Measurements from ENCODE around the gene CLEC2L. TPM values are rescaled to one million over a fixed set of nuclear protein-coding genes. Genes with fewer than 3 reads are reported as not detected.

Gene CLEC2L
- total and polyA plus RNA-seq, 2 of the 8 experiments (the other 6 are each of a cell fraction or from before 2014, with no cell fraction given), result 0.20 to 1.9 TPM

- no peak for TF ChIP-seq CHD7 (IDR thresholded peaks at IDR 0.05; ENCODE audit: insufficient replicate concordance, low read length)
- TF ChIP-seq HDAC6 (IDR thresholded peaks at IDR 0.05; ENCODE audit: low read depth, low read length), result no peak
- no peak for TF ChIP-seq SP2 (IDR thresholded peaks at IDR 0.05; ENCODE audit: low read length)
- no peak for TF ChIP-seq CBX5 (IDR thresholded peaks at IDR 0.05; ENCODE audit: low read depth, low read length)
- no peak for TF ChIP-seq TCF12 (IDR thresholded peaks at IDR 0.05; ENCODE audit: low read depth, low read length)
- no peak for TF ChIP-seq KDM5A (IDR thresholded peaks at IDR 0.05; ENCODE audit: low read length)
- TF ChIP-seq JUND (IDR thresholded peaks at IDR 0.05; ENCODE audit: low read length), result no peak
- TF ChIP-seq RAD21 (IDR thresholded peaks at IDR 0.05 in 1 of 2, conservative IDR thresholded peaks at IDR 0.05 in 1 of 2; ENCODE audit: low read depth in 2 of 2, low read length in 2 of 2), result no peak
- no peak for TF ChIP-seq TAF1 (IDR thresholded peaks at IDR 0.05; ENCODE audit: low read depth, low read length)
- no peak for TF ChIP-seq CBX8 (IDR thresholded peaks at IDR 0.05; ENCODE audit: borderline replicate concordance, low read depth, low read length)
- TF ChIP-seq ASH2L (IDR thresholded peaks at IDR 0.05; ENCODE audit: low read length), result no peak
- TF ChIP-seq POLR2AphosphoS5 (IDR thresholded peaks at IDR 0.05; ENCODE audit: low read depth, low read length), result no peak
Measured at GRCh38 chr7:139562961-139563565, 39.6 kb downstream of the CLEC2L start (continued).

Data from H1 (cell line).